GM12878 (cell line): ENCODE measurements around the gene HNMT. TPM values are rescaled to one million over a fixed set of nuclear protein-coding genes. Genes with fewer than 3 reads are reported as not detected.

Experiments used
- ATAC-seq: fragments of 200-7000 bp; cut with Tn5 transposase; 3 replicates; pipeline ENCODE4 v1.9.1; 2020; ENCODE audit warnings: mild to moderate bottlenecking, moderate library complexity
- BruUV-seq: library from RNA; stranded (reverse); fragments of 400-500 nt; replicated peaks from 2 replicates; lab custom pipeline; 2021; lab: Mats Ljungman, UMichigan
- CTCF ChIA-PET: fragments of 300-600 bp; sonication (Branson Sonifier 250); formaldehyde crosslinking; extraction: SDS; loops from one replicate; lab custom pipeline; 2021; ENCODE audit warnings: inconsistent platforms; lab: Yijun Ruan, JAX
- POLR2A ChIA-PET: fragments of 350-600 bp; formaldehyde crosslinking; extraction: SDS; loops from one replicate; lab custom pipeline; 2021; ENCODE audit warnings: inconsistent platforms; lab: Charles Lee
- RAD21 ChIA-PET: fragments of 300-600 bp; sonication (Branson Sonifier 250); formaldehyde crosslinking; loops from one replicate; lab custom pipeline; 2023; ENCODE audit warnings: antibody characterized with exemption; ENCODE audit not compliant: unreplicated experiment; lab: Charles Lee
- SMC1A ChIA-PET: fragments of 300-600 bp; sonication (Branson Sonifier 250); formaldehyde crosslinking; loops from one replicate; lab custom pipeline; 2023; ENCODE audit not compliant: unreplicated experiment, uncharacterized antibody; lab: Charles Lee
- DNase-seq: peaks from one replicate; pipeline ENCODE4 v3.0.0-alpha.2; 2011; ENCODE audit warnings: low read depth, low spot score
- FAIRE-seq: peaks from 3 replicates; lab custom pipeline; 2011; peaks lifted over from hg19 to GRCh38; lab: Jason Lieb, UNC
- H2AFZ ChIP-seq: 2 replicates; pipeline ENCODE4 v1.6.0; 2011; ENCODE audit warnings: low read depth, low read length, control low read depth; ENCODE audit not compliant: control insufficient read depth
- H3K27ac ChIP-seq: 2 replicates; pipeline ENCODE4 v1.5.1; 2011; ENCODE audit warnings: control low read depth; ENCODE audit not compliant: control insufficient read depth, insufficient read depth
- H3K27me3 ChIP-seq, 2 experiments: replicated peaks in 1 of 2; 2 replicates each; pipeline versions ENCODE4 v1.6.0 to v1.6.1; 2011; ENCODE audit warnings: low read length in 1 of 2; ENCODE audit not compliant: control insufficient read depth in 2 of 2, insufficient read depth in 2 of 2
- H3K36me3 ChIP-seq, 2 experiments: 2 replicates each; pipeline ENCODE4 v1.5.1; 2011; ENCODE audit warnings: low read length in 1 of 2; ENCODE audit not compliant: control insufficient read depth in 2 of 2, insufficient read depth in 2 of 2
- H3K4me1 ChIP-seq: 2 replicates; pipeline ENCODE4 v1.6.1; 2011; ENCODE audit warnings: mild to moderate bottlenecking, low read length, moderate library complexity, mixed read lengths; ENCODE audit not compliant: control insufficient read depth, insufficient read depth
- H3K4me2 ChIP-seq: 2 replicates; pipeline ENCODE4 v1.6.0; 2011; ENCODE audit warnings: control low read depth; ENCODE audit not compliant: control insufficient read depth, insufficient read depth
- H3K4me3 ChIP-seq: fragments of 200-600 bp; sonication (generic); 2 replicates; pipeline ENCODE4 v1.5.1; 2016
- H3K79me2 ChIP-seq: 2 replicates; pipeline ENCODE4 v1.6.0; 2011; ENCODE audit warnings: low read length; ENCODE audit not compliant: control insufficient read depth, insufficient read depth
- H3K9ac ChIP-seq: 2 replicates; pipeline ENCODE4 v1.8.0; 2011; ENCODE audit warnings: low read length, control low read depth, mixed read lengths; ENCODE audit not compliant: control insufficient read depth, insufficient read depth
- H3K9me3 ChIP-seq: replicated peaks from 3 replicates; pipeline ENCODE4 v1.5.1; 2011; ENCODE audit warnings: mild to moderate bottlenecking, low read length; ENCODE audit not compliant: control insufficient read depth, insufficient read depth
- H4K20me1 ChIP-seq: 2 replicates; pipeline ENCODE4 v1.6.0; 2011; ENCODE audit not compliant: control insufficient read depth, insufficient read depth
- BCL11A ChIP-seq: IDR thresholded peaks from 2 replicates; pipeline ENCODE4 v1.6.1; 2011; ENCODE audit warnings: low read depth, low read length
- BRCA1 ChIP-seq: IDR thresholded peaks from 2 replicates; pipeline ENCODE4 v1.6.1; 2011; ENCODE audit warnings: low read depth, low read length, improper control_type of control experiment
- IRF4 ChIP-seq: IDR thresholded peaks from 2 replicates; pipeline ENCODE4 v1.6.1; 2011; ENCODE audit warnings: low read depth, low read length
- LARP7 ChIP-seq: fragments of 450-650 bp; IDR thresholded peaks from 2 replicates; pipeline ENCODE4 v1.6.1; 2017; ENCODE audit warnings: mild to moderate bottlenecking
- TCF7 ChIP-seq: IDR thresholded peaks from 2 replicates; pipeline ENCODE4 v1.6.1; 2014; ENCODE audit warnings: antibody characterized with exemption, borderline replicate concordance
- ZSCAN29 ChIP-seq: fragments of 450-650 bp; IDR thresholded peaks from 2 replicates; pipeline ENCODE4 v1.6.1; 2017; ENCODE audit warnings: mild to moderate bottlenecking, moderate library complexity
- WGBS: methylation state at CpG from one replicate; pipeline ENCODE4 v1.1.6; 2016; ENCODE audit warnings: low lambda C conversion rate; ENCODE audit not compliant: insufficient replicate concordance, insufficient coverage; ENCODE audit errors: missing lambda C conversion rate; 5-methylcytosine and 5-hydroxymethylcytosine counted together
- in situ Hi-C: fragments of 300-500 bp; cut with MboI; formaldehyde crosslinking; loops from 9 replicates; pipeline ENCODE4 v1.14.3; 2018; ENCODE audit warnings: mixed read lengths
- intact Hi-C: fragments of 100-400 bp; cut with micrococcal nuclease; formaldehyde crosslinking; loops from one replicate; pipeline ENCODE4 v1.14.2; 2022; ENCODE audit not compliant: unreplicated experiment
- polyA plus RNA-seq, 11 experiments: library from polyadenylated mRNA; depleted of rRNA in 4 of 11; unstranded in 6 of 11; stranded (reverse) in 5 of 11; fragments of >200 nt; fragmentation: Nextera tagmentation in 4 of 11; fragmentation: Illumina TruSeq in 1 of 11; extraction: Ambion mirVana in 4 of 11; extraction: Trizol in 1 of 11; gene quantifications; 1 replicate in 1 of 11; 2 replicates in 10 of 11; pipeline versions ENCODE4 v1.2.1 to v1.2.3, GENCODE V29; 2011 to 2016; ENCODE audit warnings: inconsistent platforms in 2 of 11, missing spikeins in 2 of 11, low read depth in 1 of 11
- total RNA-seq, 4 experiments: library from RNA; depleted of rRNA in 3 of 4; stranded (reverse); fragments of >200 nt in 3 of 4; fragmentation: Illumina TruSeq in 1 of 4; extraction: Trizol in 1 of 4; gene quantifications; 2 replicates each; pipeline versions ENCODE4 v1.2.1 to v1.2.3, GENCODE V29; 2013 to 2021
- TF ChIP-seq, protein P1 (sequence below): fragments of 450-650 bp; IDR thresholded peaks from 2 replicates; pipeline ENCODE4 v1.6.1; 2016; ENCODE audit warnings: mild to moderate bottlenecking, moderate library complexity, borderline replicate concordance
- TF ChIP-seq, protein P2 (sequence below): fragments of 450-650 bp; IDR thresholded peaks from 2 replicates; pipeline ENCODE4 v1.6.1; 2017; ENCODE audit warnings: borderline replicate concordance
- TF ChIP-seq, protein P3 (sequence below): fragments of 450-650 bp; IDR thresholded peaks from 2 replicates; pipeline ENCODE4 v1.6.1; 2017; ENCODE audit warnings: mild to moderate bottlenecking, moderate library complexity
- TF ChIP-seq, protein P4 (sequence below): IDR thresholded peaks from 2 replicates; pipeline ENCODE4 v1.6.1; 2011; ENCODE audit warnings: low read depth, low read length, improper control_type of control experiment, borderline replicate concordance

The HNMT gene
- total and polyA plus RNA-seq, 10 of the 15 experiments (the other 5 are each of a cell fraction or from before 2014, with no cell fraction given) = not detected

DNA sequence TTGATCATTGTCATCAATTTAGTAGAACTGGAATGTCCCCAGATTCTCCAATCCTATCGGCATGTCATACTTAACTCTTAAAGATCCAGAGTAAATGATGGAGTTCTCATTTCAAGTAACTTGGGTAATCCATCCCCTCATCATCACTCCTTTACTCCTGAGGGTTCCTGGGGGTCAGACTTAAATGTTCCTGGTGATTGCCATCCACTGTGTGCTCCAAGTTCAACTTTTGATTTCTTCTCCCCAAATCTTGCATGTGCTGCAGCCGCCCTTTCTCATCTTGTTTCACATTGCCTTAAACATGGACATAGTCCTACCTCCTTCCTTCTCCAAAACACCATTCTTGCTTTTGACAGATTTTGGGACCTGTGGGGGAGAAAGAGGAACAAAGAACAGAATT, 43.2 kb downstream of the HNMT start (continued):
- TF ChIP-seq, protein P1, sequence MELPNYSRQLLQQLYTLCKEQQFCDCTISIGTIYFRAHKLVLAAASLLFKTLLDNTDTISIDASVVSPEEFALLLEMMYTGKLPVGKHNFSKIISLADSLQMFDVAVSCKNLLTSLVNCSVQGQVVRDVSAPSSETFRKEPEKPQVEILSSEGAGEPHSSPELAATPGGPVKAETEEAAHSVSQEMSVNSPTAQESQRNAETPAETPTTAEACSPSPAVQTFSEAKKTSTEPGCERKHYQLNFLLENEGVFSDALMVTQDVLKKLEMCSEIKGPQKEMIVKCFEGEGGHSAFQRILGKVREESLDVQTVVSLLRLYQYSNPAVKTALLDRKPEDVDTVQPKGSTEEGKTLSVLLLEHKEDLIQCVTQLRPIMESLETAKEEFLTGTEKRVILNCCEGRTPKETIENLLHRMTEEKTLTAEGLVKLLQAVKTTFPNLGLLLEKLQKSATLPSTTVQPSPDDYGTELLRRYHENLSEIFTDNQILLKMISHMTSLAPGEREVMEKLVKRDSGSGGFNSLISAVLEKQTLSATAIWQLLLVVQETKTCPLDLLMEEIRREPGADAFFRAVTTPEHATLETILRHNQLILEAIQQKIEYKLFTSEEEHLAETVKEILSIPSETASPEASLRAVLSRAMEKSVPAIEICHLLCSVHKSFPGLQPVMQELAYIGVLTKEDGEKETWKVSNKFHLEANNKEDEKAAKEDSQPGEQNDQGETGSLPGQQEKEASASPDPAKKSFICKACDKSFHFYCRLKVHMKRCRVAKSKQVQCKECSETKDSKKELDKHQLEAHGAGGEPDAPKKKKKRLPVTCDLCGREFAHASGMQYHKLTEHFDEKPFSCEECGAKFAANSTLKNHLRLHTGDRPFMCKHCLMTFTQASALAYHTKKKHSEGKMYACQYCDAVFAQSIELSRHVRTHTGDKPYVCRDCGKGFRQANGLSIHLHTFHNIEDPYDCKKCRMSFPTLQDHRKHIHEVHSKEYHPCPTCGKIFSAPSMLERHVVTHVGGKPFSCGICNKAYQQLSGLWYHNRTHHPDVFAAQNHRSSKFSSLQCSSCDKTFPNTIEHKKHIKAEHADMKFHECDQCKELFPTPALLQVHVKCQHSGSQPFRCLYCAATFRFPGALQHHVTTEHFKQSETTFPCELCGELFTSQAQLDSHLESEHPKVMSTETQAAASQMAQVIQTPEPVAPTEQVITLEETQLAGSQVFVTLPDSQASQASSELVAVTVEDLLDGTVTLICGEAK = no peak
- no peak for TF ChIP-seq BRCA1
- TF ChIP-seq, all 136 proteins: peak for 0

DNA sequence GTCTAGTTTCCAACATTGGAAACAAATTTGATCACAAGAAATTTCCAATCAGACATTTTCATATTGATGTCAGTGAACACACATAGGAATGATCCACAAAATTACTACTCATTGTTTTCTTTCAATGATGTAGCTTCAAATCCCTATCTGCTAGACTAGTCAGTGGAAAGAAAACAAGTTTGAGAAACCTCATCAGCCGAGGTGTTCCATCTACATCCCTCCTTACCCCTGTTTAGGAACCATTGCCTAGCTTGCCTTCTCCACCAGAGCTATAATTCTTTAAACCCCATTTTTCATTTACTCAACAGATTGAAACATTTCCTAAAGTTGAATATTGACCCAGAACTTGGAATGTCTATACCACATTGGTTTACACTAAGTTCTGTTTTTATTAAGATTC, 45.3 kb downstream of the HNMT start:
- H3K79me2 ChIP-seq = no peaks in the 10 kb centered on the region
- CTCF ChIA-PET = interaction anchor here (1.2 to 1.3 kb wide), 2 partner anchors 20 to 61 kb away, joined by 3 read pairs; no protein-coding TSS in a partner anchor
- POLR2A ChIA-PET = interaction anchor here (0.6 to 0.7 kb wide), 2 partner anchors 26 to 753 kb away, joined by 3 to 4 read pairs; no protein-coding TSS in a partner anchor
- TF ChIP-seq LARP7 (no peak), TCF7 (no peak), BCL11A (no peak), IRF4 (no peak), ZSCAN29 (no peak)
- TF ChIP-seq, protein P2, sequence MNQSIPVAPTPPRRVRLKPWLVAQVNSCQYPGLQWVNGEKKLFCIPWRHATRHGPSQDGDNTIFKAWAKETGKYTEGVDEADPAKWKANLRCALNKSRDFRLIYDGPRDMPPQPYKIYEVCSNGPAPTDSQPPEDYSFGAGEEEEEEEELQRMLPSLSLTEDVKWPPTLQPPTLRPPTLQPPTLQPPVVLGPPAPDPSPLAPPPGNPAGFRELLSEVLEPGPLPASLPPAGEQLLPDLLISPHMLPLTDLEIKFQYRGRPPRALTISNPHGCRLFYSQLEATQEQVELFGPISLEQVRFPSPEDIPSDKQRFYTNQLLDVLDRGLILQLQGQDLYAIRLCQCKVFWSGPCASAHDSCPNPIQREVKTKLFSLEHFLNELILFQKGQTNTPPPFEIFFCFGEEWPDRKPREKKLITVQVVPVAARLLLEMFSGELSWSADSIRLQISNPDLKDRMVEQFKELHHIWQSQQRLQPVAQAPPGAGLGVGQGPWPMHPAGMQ = no peak
- TF ChIP-seq, protein P3, sequence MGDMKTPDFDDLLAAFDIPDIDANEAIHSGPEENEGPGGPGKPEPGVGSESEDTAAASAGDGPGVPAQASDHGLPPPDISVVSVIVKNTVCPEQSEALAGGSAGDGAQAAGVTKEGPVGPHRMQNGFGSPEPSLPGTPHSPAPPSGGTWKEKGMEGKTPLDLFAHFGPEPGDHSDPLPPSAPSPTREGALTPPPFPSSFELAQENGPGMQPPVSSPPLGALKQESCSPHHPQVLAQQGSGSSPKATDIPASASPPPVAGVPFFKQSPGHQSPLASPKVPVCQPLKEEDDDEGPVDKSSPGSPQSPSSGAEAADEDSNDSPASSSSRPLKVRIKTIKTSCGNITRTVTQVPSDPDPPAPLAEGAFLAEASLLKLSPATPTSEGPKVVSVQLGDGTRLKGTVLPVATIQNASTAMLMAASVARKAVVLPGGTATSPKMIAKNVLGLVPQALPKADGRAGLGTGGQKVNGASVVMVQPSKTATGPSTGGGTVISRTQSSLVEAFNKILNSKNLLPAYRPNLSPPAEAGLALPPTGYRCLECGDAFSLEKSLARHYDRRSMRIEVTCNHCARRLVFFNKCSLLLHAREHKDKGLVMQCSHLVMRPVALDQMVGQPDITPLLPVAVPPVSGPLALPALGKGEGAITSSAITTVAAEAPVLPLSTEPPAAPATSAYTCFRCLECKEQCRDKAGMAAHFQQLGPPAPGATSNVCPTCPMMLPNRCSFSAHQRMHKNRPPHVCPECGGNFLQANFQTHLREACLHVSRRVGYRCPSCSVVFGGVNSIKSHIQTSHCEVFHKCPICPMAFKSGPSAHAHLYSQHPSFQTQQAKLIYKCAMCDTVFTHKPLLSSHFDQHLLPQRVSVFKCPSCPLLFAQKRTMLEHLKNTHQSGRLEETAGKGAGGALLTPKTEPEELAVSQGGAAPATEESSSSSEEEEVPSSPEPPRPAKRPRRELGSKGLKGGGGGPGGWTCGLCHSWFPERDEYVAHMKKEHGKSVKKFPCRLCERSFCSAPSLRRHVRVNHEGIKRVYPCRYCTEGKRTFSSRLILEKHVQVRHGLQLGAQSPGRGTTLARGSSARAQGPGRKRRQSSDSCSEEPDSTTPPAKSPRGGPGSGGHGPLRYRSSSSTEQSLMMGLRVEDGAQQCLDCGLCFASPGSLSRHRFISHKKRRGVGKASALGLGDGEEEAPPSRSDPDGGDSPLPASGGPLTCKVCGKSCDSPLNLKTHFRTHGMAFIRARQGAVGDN = no peak
- TF ChIP-seq, protein P4, sequence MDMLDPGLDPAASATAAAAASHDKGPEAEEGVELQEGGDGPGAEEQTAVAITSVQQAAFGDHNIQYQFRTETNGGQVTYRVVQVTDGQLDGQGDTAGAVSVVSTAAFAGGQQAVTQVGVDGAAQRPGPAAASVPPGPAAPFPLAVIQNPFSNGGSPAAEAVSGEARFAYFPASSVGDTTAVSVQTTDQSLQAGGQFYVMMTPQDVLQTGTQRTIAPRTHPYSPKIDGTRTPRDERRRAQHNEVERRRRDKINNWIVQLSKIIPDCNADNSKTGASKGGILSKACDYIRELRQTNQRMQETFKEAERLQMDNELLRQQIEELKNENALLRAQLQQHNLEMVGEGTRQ = no peak

More for the DNA sequence above, 45.3 kb downstream of the HNMT start:
- WGBS = 0% methylated on average over 1 of the region's 1 CpG
- intact Hi-C loops (no loop called here), in situ Hi-C loops (no loop called here)
- H3K27ac ChIP-seq = no peak overlapping the region
- no peaks in the 10 kb centered on the region for H3K27me3 ChIP-seq
- H2AFZ ChIP-seq = no peak overlapping the region
- SMC1A ChIA-PET = interaction anchor here (0.6 to 1.7 kb wide), 5 partner anchors 10 to 57 kb away, joined by 3 to 5 read pairs (median 5); no protein-coding TSS in a partner anchor
- H3K36me3 ChIP-seq = no peaks in the 10 kb centered on the region
- H3K9ac ChIP-seq = no peak overlapping the region
- no peak overlapping the region for H3K4me3 ChIP-seq
- no TSS peak for BruUV-seq
- FAIRE-seq = no peak
- ATAC-seq = no peak
- RAD21 ChIA-PET = interaction anchor here (1.0 kb wide), 1 partner anchor 57 kb away, joined by 3 read pairs; no protein-coding TSS in a partner anchor
- no peaks in the 10 kb centered on the region for H3K9me3 ChIP-seq
- H3K4me1 ChIP-seq = no peaks in the 10 kb centered on the region
- no peak for DNase-seq
- H4K20me1 ChIP-seq = no peaks in the 10 kb centered on the region
- no peak overlapping the region for H3K4me2 ChIP-seq
